ENCODE results near the gene RAB3GAP1.

The RAB3GAP1 gene

GRCh38 chr2:135168204-135168856, 116.2 kb downstream of the RAB3GAP1 start:
- no peak for DNase-seq

- no peak for DNase-seq
These were observed 118.0 kb downstream of the RAB3GAP1 start for GRCh38 chr2:135169900-135170753.

GRCh38 chr2:135174049-135174809, 122.1 kb downstream of the RAB3GAP1 start:
- no peak for DNase-seq

- no peak for DNase-seq
These were observed 122.7 kb downstream of the RAB3GAP1 start for GRCh38 chr2:135174810-135175093.

DNA sequence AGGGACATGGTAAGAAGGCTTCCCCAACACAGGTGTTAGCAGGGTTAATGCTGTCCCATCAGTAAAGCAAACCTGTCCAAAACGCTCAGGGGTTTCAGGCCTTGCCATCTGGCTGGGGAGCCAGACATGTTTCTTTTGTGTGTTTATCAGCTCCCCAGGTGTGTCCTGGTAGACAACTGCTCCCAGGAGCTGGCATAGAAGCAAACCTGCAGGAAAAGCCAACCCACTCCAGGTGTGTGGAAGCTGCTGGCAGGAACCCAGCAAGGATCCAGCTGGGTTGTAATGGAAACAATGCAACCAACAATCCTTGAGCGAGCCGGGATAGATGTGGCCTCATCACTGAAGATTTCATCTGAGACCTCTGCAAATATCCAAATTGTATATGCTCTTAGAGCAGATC, 123.1 kb downstream of the RAB3GAP1 start:
- peak; percentile 72 for DNase-seq

DNA sequence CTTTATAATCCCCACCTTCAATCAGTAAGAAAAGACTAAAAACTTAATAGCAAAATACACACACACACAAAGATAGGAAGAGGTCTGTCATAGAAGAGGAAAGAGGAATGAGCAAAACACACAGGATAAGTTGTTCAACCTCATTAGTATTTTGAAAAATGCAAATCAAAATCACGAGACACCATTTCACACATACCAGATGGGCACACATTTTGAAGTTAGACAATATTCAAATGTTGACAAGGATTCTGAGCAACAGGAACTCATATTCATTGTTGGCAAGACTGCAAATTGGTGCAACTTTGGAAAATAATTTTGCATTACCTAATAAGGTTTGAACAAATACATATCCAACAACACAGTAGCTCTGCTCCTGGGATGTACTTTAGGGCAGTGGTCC, 127.6 kb downstream of the RAB3GAP1 start:
- no peak for DNase-seq

- no peak for DNase-seq
These were observed 130.1 kb downstream of the RAB3GAP1 start for GRCh38 chr2:135182190-135182589.

GRCh38 chr2:135182601-135183000, 130.5 kb downstream of the RAB3GAP1 start:
- DNase-seq = no peak

DNA sequence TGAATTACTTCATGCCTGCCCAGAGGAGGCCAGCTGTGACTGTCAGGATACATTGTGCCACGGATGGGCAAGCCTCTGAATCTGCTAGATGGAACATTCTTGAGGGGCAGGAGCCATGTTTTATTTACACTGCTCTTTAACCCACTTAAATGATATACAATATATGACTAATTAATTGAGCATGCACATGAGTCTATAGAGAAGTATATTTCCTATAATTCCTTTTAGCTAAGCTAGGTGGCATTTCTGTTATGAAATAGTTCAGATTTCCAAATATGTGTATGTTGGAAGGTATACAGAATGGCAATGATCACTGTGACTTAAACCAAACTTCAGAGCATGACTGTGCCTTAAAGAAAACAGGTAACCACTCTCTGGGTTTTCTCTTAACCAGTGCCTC, 131.7 kb downstream of the RAB3GAP1 start:
- DNase-seq = no peak

DNA sequence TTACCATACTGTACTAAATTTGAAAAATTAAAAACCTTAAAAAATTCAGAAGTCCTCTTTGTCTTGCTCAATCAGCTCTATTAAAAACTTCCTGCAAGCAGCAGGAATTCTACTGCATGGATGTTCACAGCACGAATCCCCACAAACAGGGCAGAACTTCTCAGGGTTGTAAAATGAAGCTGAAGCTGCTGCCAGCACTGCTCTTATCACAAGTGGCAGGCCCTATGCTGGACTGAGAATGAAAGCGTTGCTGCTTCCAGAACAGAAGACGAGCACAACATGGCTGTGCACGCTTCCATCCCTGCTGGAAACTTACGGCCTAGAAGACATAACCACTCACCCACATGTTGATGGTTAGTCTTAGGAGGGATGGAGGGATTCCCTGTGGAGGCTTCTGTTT, 134.0 kb downstream of the RAB3GAP1 start:
- no peak for DNase-seq

GRCh38 chr2:135187270-135187669, 135.2 kb downstream of the RAB3GAP1 start:
- DNase-seq = no peak

GRCh38 chr2:135189148-135189547, 137.1 kb downstream of the RAB3GAP1 start:
- no peak for DNase-seq

GRCh38 chr2:135190799-135191198, 138.7 kb downstream of the RAB3GAP1 start:
- no peak for DNase-seq

DNA sequence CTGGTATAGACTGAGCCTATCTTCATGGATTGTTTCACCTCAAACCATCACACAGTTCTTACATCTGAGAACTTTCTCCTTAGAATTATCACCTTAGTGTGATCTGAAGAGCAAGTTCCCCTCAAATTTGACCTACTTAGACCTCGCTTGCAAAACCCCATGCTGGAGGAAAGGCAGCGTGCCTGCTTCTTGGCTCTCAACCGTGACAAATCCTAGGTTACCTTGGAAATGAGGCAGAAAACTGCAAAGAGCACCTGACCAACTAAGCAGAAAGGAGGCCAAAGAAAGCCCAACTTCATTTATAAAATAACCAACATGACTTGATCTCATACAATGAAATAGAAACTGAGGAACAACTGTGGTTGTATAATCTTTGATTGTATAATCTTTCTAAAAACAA, 146.4 kb downstream of the RAB3GAP1 start:
- no peak for DNase-seq

DNA sequence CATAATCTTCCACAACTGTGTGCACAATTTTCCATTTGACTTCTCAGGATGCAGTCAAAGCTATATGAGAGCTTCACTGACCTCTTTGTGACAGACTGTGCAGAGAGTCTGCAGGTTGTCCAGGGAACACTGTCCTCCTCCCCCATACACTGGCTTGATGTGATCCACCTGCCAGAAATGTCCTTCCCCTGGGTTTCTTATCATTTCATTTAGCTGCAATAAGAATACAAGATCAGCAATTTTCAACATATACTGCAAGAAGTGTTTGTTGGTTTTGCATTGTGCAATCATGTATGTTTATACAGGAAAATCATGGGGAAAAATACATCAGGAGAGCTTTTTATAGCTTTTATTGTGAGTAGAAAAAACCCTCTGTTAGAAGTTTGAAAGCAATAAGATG, 150.7 kb downstream of the RAB3GAP1 start:
- no peak for DNase-seq

GRCh38 chr2:135203944-135204343, 151.9 kb downstream of the RAB3GAP1 start:
- DNase-seq = no peak

- peak; percentile 8 for DNase-seq
These were observed 155.9 kb downstream of the RAB3GAP1 start for GRCh38 chr2:135208016-135208415.

GRCh38 chr2:135212757-135213156, 160.7 kb downstream of the RAB3GAP1 start:
- no peak for DNase-seq

- no peak for DNase-seq
These were observed 166.3 kb downstream of the RAB3GAP1 start for GRCh38 chr2:135218426-135218825.

- DNase-seq = no peak
These were observed 167.1 kb downstream of the RAB3GAP1 start for GRCh38 chr2:135219226-135219625.

Data from NCI-H2171 (cell line).